DND-41 (cell line): ENCODE results near the gene KLHDC7B.

Experiments used
- EZH2 ChIP-seq: IDR thresholded peaks from 3 replicates; pipeline ENCODE4 v1.6.1; 2012; ENCODE audit warnings: borderline replicate concordance, low read depth, mild to moderate bottlenecking, moderate library complexity, low read length, inconsistent platforms; ENCODE audit not compliant: severe bottlenecking
- TF ChIP-seq, protein P1 (sequence below): IDR thresholded peaks from 2 replicates; pipeline ENCODE4 v1.5.1; 2012; ENCODE audit warnings: borderline replicate concordance, low read length, moderate library complexity, mild to moderate bottlenecking; ENCODE audit not compliant: poor library complexity, severe bottlenecking; ENCODE audit errors: extremely low read depth

- TF ChIP-seq, protein P1, sequence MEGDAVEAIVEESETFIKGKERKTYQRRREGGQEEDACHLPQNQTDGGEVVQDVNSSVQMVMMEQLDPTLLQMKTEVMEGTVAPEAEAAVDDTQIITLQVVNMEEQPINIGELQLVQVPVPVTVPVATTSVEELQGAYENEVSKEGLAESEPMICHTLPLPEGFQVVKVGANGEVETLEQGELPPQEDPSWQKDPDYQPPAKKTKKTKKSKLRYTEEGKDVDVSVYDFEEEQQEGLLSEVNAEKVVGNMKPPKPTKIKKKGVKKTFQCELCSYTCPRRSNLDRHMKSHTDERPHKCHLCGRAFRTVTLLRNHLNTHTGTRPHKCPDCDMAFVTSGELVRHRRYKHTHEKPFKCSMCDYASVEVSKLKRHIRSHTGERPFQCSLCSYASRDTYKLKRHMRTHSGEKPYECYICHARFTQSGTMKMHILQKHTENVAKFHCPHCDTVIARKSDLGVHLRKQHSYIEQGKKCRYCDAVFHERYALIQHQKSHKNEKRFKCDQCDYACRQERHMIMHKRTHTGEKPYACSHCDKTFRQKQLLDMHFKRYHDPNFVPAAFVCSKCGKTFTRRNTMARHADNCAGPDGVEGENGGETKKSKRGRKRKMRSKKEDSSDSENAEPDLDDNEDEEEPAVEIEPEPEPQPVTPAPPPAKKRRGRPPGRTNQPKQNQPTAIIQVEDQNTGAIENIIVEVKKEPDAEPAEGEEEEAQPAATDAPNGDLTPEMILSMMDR = no peak
- TF ChIP-seq EZH2 = no peak
These were observed 41.1 kb upstream of the KLHDC7B start for GRCh38 chr22:50504369-50505211.
